Activated CD4-positive, alpha-beta T cell treated with anti-CD3 and anti-CD28 coated beads, Interleukin-2, amount 10 ng/mL, durations not matched to agents 24 days and 14 days (primary cell): ENCODE measurements around the gene IL4R. TPM values are rescaled to one million over a fixed set of nuclear protein-coding genes. Genes with fewer than 3 reads are reported as not detected.
"Not testable (repeated sequence)": the region's sequence is repeated elsewhere in the genome, so short reads cannot be mapped to it uniquely, and the experiment has no call there.

Experiments
- DNase-seq: peaks from one replicate; pipeline ENCODE4 v3.0.0; 2022
- H3K27ac Mint-ChIP-seq: one replicate; pipeline ENCODE4 v1.8.0; 2022; ENCODE audit warnings: mild to moderate bottlenecking, mixed read lengths
- H3K27me3 Mint-ChIP-seq: one replicate; pipeline ENCODE4 v1.8.0; 2022; ENCODE audit warnings: mixed read lengths
- H3K36me3 Mint-ChIP-seq: one replicate; pipeline ENCODE4 v1.8.0; 2022; ENCODE audit warnings: low read depth, mild to moderate bottlenecking, mixed read lengths
- H3K4me1 Mint-ChIP-seq: one replicate; pipeline ENCODE4 v1.8.0; 2021; ENCODE audit warnings: mixed read lengths
- H3K4me3 Mint-ChIP-seq: one replicate; pipeline ENCODE4 v1.8.0; 2022; ENCODE audit warnings: mild to moderate bottlenecking, moderate library complexity, mixed read lengths
- H3K9me3 Mint-ChIP-seq: one replicate; pipeline ENCODE4 v1.8.0; 2021; ENCODE audit warnings: mixed read lengths
- intact Hi-C: fragments of 100-400 bp; cut with micrococcal nuclease; formaldehyde crosslinking; loops from one replicate; pipeline ENCODE4 v1.15.1; 2023
- total RNA-seq: library from RNA; stranded (reverse); gene quantifications from 2 replicates; pipeline ENCODE4 v1.2.3, GENCODE V29; 2022

The IL4R gene
- total RNA-seq, 1 donor from 2014 or later: 375 TPM

DNA sequence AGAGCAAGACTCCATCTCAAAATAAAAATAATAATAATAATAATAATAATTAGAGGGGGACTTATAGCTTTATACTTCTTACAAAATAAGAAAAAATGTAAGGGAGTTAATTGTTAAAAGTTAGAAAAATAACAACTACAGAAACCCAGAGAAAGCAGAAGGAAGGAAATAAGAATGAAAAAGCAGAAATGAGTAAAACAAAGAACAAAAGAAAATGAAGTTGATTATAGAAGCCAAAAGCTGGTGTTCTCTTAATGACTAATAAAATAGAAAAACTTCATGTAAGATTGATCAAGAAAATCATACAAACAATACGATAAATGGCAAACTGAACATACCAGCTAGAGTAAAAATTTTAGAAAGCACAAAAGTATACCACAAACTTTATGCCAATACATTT is 38.4 kb upstream of the IL4R start:
- Mint-ChIP-seq H3K36me3 (peaks cover 7% of the 10 kb centered on the region), H3K4me3 (no peak overlapping the region), H3K9me3 (peaks cover 8% of the 10 kb centered on the region), H3K27ac (peak overlapping the region; percentile 70), H3K4me1 (peaks cover 45% of the 10 kb centered on the region), H3K27me3 (no peaks in the 10 kb centered on the region)
- intact Hi-C loops: loop anchor here (2.0 kb wide), 2 partner anchors 13 to 91 kb away; no protein-coding TSS in a partner anchor
- DNase-seq: no peak

DNA sequence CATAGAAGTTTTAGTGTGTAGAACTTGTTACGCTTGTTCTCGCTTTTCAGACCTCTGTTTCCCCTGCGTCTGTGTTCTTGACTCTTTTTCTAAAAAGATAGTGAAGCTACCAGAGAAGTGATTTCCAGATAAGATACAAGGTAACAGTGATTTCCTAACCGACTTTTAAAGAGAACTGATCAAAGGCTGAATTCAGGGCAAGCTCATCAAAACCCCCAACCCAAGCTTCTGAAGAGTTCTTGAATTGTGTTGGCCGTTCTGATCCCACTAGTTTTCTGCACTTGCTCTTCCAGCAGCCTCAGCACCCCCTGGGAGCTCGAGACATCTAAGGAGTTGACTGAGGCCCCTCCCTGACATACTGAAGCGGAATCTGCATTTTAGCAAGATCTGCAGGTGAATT is 32.5 kb upstream of the IL4R start:
- intact Hi-C loops: no loop called here
- peak overlapping the region; percentile 88 for H3K27ac Mint-ChIP-seq
- H3K27me3 Mint-ChIP-seq: no peaks in the 10 kb centered on the region
- peak; percentile 65 for DNase-seq
- peaks cover 16% of the 10 kb centered on the region for H3K36me3 Mint-ChIP-seq
- peak overlapping the region; percentile 63 for H3K4me3 Mint-ChIP-seq
- peaks cover 51% of the 10 kb centered on the region for H3K4me1 Mint-ChIP-seq
- H3K9me3 Mint-ChIP-seq: no peaks in the 10 kb centered on the region

DNA sequence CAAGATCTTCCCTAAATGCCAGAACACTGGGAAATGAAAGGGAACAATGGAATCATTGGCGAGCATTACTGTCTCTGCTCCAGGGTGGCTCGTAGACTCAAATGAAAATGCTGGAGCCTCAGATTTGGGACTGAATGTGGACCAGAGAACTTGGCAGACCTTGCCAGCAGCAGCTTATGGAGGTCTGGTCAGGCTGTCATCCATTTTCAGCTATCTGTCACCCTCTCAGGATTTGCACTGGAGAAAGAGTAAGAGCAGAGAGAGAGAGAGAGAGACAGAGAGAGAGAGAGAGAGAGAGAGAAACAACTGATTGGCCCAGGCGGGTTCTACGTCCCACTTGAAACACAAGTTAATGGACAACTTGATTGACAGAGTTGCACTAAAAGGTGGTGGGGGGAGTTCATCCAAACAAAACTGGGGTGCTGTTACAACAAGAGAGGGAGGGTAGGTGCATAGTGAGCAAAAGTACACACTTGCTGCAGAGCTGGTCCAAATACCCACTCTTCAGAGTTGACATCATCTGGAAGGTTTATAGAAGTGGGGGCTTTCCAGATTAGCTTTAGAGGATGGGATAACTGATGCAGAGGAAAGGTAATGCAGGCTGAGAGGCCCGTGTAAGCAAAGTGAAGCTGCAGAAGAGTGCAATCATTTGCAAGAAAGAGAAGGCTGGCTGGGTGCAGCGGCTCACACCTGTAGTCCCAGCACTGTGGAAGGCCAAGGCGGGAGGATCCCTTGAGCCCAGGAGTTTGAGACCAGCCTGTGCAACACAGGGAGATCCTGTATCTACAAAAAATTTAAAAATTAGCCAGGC is 28.7 kb upstream of the IL4R start:
- Mint-ChIP-seq H3K36me3 (peaks cover 31% of the 10 kb centered on the region), H3K27me3 (no peaks in the 10 kb centered on the region), H3K9me3 (peaks cover 9% of the 10 kb centered on the region), H3K27ac (peak overlapping the region; percentile 84), H3K4me3 (peak overlapping the region; percentile 24), H3K4me1 (peaks cover 72% of the 10 kb centered on the region)
- DNase-seq: no peak
- intact Hi-C loops: no loop called here

DNA sequence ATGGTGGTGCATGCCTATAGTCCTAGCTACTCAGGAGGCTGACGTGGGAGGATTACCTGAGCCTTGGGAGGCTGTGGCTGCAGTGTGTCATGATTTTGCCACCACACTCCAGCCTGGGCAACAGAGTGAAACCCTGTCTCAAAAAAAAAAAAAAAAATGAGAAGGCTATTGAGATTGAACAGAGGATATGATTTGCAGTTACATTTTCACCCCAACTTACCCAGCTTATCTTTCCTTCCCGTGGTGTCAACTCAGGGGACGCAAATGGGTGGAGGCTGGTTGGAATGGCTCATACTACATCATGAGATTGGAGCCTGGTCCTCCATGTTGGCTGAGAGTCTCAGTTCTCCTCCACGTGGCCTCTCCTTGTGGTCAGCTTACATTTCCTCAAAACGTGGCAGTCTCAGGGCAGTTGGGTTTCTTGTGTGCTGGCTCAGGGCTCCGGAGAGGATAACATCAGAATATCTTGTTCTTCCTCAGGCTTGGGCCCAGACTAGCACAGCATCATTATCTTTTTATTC is 28.0 kb upstream of the IL4R start:
- Mint-ChIP-seq H3K36me3 (peaks cover 31% of the 10 kb centered on the region), H3K9me3 (peaks cover 9% of the 10 kb centered on the region), H3K4me3 (peak overlapping the region; percentile 24), H3K27ac (peak overlapping the region; percentile 84), H3K27me3 (no peaks in the 10 kb centered on the region), H3K4me1 (peaks cover 79% of the 10 kb centered on the region)
- intact Hi-C loops: no loop called here
- no peak for DNase-seq

DNA sequence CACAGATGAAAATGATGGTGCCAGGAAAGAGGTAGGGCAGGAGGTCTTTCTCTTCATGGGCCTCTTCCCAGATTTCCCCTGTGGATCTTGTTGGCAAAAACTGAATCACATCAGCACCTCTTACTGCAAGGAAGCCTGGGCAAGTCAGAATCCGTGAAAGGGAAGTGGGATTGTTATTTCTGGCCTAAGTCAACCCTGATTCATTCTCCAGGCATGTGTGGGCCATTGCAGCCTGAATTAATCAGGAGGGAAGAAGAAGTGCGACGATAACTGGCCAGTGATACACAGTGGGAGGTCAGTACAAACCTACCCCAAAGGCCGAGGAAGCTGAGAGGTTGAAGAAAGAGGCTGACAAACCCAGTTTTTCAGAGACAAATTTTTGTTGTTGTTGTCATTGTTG is 27.3 kb upstream of the IL4R start:
- Mint-ChIP-seq H3K9me3 (peaks cover 9% of the 10 kb centered on the region), H3K4me1 (peaks cover 77% of the 10 kb centered on the region), H3K36me3 (peaks cover 28% of the 10 kb centered on the region), H3K4me3 (no peak overlapping the region), H3K27me3 (no peaks in the 10 kb centered on the region), H3K27ac (peak overlapping the region; percentile 84)
- no peak for DNase-seq
- intact Hi-C loops: no loop called here

DNA sequence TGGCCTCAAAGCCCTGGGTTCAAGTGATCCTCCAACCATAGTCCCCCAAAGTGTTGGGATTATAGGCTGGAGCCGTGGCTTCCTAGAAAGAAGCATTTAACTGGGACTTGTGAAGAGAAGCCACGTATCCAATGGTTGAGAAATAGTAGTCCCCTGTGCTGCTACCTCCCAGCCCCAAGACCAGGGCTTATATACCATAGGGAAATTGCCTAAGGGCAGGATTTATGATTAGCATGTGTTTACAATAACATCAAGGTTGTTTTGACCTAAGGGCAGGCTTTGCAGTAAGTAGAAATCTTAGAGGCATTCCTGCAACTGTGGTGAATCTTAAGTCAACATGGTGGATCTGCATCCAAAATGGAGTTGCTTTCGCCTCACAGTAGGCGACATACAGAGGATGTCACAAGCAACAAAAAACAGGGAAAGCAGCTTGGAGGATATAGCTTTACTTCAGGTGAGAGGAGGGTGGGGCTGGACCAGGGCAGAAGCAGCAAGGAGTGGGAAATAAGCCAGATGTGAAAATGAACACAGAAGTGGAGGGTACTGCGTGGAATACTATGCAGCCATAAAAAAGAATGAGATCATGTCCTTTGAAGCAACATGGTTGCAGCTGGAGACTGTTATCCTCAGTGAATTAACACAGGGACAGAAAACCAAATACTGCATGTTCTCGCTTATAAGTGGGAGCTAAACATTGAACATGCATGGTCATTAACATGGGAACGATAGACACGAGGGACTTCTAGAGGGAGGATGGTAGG is 26.5 kb upstream of the IL4R start:
- Mint-ChIP-seq H3K4me1 (peaks cover 73% of the 10 kb centered on the region), H3K4me3 (no peak overlapping the region), H3K27me3 (no peaks in the 10 kb centered on the region), H3K27ac (no peak overlapping the region), H3K36me3 (peaks cover 28% of the 10 kb centered on the region), H3K9me3 (peaks cover 9% of the 10 kb centered on the region)
- intact Hi-C loops: no loop called here
- no peak for DNase-seq

DNA sequence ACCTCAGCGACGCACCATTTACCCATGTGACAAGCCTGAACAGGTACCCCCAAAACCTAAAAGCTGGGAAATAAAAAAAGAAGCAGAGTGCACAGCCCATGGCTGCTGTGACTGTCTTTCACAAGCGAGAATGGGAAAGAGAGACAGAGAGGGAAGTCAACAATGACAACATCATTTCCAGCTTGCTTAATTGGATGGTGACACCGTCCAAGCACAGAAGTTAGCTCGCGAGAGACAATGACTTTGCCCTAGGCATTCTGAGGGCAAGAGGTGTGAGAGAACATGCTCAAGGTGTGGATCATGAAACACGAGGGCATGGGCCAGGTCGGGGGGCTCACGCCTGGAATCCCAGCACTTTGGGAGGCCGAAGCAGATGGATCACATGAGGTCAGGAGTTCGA is 25.9 kb upstream of the IL4R start:
- Mint-ChIP-seq H3K36me3 (peaks cover 25% of the 10 kb centered on the region), H3K27ac (peak overlapping the region; percentile 22), H3K4me3 (no peak overlapping the region), H3K4me1 (peaks cover 69% of the 10 kb centered on the region), H3K9me3 (peaks cover 9% of the 10 kb centered on the region), H3K27me3 (no peaks in the 10 kb centered on the region)
- DNase-seq: no peak
- intact Hi-C loops: loop anchor here (2.0 kb wide), 1 partner anchor 13 kb away; no protein-coding TSS in a partner anchor

DNA sequence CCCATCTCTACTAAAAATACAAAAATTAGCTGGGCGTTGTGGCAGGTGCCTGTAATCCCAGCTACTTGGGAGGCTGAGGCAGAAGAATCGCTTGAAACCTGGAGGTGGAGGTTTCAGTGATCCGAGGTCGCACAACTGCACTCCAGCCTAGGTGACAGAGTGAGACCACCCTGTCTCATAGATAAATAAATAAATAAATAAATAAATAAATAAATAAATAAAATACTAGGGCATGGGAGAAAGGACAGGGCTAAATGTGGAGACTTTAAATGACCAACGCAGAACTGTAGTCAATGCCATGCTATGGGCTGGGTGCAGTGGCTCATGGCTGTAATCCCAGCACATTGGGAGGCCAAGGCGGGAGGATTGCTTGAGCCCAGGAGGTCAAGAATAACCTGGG is 25.5 kb upstream of the IL4R start:
- not testable (repeated sequence) for H3K4me3 Mint-ChIP-seq, H3K27me3 Mint-ChIP-seq, DNase-seq, H3K27ac Mint-ChIP-seq, H3K9me3 Mint-ChIP-seq
- intact Hi-C loops: loop anchor here (2.0 kb wide), 1 partner anchor 14 kb away; no protein-coding TSS in a partner anchor
- H3K36me3 Mint-ChIP-seq: peaks cover 24% of the 10 kb centered on the region
- H3K4me1 Mint-ChIP-seq: peaks cover 64% of the 10 kb centered on the region

DNA sequence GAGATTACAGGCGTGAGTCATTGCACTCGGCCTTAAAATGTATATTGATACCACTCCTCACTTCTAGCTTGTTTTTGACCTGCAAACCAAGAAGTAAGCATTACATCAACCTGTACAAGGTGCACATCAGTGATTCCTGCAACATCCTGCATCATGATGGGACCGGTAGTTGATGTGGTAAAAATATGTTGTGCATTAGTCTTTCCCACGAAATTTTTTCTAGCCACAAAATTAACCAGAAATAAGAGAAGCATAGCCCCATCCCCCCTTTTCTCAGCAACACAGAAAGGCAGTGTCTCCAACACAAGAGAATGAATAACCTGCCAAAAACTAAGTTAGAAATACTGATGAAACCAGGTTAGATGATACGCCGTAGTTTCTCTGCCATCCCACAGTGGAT is 24.1 kb upstream of the IL4R start:
- H3K9me3 Mint-ChIP-seq: peaks cover 9% of the 10 kb centered on the region
- peak; percentile 73 for DNase-seq
- peak overlapping the region; percentile 63 for H3K4me3 Mint-ChIP-seq
- intact Hi-C loops: loop anchor here (2.0 kb wide), 1 partner anchor 15 kb away; no protein-coding TSS in a partner anchor
- H3K27ac Mint-ChIP-seq: peak overlapping the region; percentile 87
- peaks cover 52% of the 10 kb centered on the region for H3K4me1 Mint-ChIP-seq
- H3K27me3 Mint-ChIP-seq: no peaks in the 10 kb centered on the region
- peaks cover 24% of the 10 kb centered on the region for H3K36me3 Mint-ChIP-seq

DNA sequence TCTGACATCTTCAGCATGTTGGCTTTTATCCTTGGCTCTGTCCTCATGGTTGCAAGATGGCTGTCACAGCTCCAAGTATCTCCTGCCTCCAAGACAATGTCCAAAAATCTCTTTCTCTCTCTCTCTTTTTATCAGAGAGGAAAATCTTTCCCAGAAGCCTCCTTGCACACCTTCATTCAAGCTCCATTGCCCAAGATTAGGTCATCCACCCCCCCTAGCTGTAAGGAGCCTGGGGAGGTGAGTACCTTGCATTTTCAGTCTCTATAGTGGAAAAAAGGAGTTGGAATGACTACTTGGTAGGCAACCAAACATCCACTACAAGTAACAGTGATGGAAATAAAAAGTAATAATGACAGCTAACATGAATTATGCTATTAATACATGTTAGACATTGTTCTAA is 23.2 kb upstream of the IL4R start:
- Mint-ChIP-seq H3K9me3 (peaks cover 9% of the 10 kb centered on the region), H3K4me3 (peak overlapping the region; percentile 63), H3K27me3 (no peaks in the 10 kb centered on the region), H3K36me3 (peaks cover 20% of the 10 kb centered on the region), H3K4me1 (peaks cover 44% of the 10 kb centered on the region), H3K27ac (peak overlapping the region; percentile 87)
- no peak for DNase-seq
- intact Hi-C loops: no loop called here

DNA sequence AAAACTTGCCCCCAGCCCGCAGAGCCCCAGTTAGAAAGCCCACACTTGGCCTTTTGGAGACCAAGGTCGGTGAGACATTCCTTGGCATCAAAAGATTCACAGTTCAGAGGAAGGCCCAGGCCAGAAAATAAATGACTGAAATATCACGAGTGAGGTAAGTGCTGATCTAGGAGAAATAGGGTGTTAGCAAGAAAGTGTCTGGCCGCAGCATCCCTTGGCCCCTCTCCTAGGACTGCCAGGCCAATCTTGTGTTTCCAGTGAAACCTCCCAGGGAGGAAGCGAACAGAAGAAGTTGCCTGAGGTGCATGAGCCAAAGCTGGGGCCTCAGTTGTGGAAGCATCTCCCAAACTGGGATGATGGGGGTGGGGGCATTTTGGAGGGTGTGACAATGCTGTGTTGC is 22.7 kb upstream of the IL4R start:
- Mint-ChIP-seq H3K27ac (peak overlapping the region; percentile 87), H3K36me3 (peaks cover 16% of the 10 kb centered on the region), H3K9me3 (peaks cover 9% of the 10 kb centered on the region)

DNA sequence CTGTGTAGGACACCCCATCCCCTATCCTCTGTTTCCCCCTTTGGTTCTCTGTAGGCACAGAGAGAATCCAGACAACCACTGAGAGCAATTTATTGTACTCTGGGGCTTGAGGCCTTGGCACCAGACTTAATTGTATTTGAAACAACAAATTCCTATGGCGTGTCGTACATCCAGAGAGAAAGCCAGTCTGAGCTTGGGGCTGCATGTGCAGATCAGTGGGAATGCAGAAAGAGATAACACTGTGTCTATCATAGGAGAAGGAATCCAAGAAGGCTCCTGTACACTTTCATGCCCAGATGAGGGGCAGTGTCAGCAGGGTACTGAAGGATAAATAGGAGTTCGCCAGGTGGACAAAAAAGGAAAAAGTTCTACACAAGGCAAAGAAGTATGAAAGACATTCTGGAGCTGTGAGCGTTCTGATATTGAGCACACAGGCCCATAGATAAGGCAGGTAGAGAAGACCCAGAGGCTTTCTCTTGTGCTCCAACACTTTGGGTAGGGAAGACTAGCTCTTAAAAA is 22.0 kb upstream of the IL4R start:
- Mint-ChIP-seq H3K27ac (peak overlapping the region; percentile 59), H3K9me3 (peaks cover 9% of the 10 kb centered on the region), H3K36me3 (peaks cover 12% of the 10 kb centered on the region), H3K4me1 (peaks cover 41% of the 10 kb centered on the region), H3K4me3 (no peak overlapping the region), H3K27me3 (no peaks in the 10 kb centered on the region)
- intact Hi-C loops: no loop called here
- DNase-seq: no peak

More for the DNA sequence above, 22.7 kb upstream of the IL4R start:
- peaks cover 41% of the 10 kb centered on the region for H3K4me1 Mint-ChIP-seq
- intact Hi-C loops: no loop called here
- H3K4me3 Mint-ChIP-seq: no peak overlapping the region
- no peaks in the 10 kb centered on the region for H3K27me3 Mint-ChIP-seq
- no peak for DNase-seq

DNA sequence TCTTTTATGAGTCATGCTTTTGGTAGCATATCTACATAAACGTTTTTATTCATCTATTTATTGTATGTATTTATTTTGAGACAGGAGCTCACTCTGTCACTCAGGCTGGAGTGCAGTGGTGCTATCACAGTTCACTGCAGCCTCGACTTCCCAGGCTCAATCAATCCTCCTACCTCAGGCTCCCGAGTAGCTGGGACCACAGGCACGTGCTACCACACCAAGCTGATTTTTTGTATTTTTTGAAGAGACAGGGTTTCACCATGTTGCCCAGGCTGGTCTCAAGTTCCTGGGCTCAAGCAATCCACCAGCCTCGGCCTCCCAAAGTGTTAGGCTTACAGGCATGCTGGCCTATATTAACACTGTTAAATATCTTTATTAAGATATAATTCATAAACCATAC is 20.4 kb upstream of the IL4R start:
- intact Hi-C loops: no loop called here

DNA sequence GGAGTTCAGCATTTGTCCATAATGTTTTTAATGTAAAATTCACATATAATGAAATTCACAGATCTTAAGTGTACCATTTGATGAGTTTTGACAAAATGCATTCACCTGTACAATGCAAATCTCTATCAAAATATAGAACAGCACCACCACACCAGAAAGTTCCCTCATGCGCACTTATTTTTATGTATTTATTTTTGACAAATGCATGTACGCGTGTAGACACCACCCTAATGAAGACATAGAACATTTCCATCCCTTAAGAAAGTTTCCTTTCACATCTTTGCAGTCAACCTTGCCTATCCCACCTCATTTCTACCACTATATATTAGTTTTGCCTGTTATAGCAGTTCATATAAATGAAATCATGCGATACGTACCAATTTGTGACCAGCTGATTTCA is 15.6 kb upstream of the IL4R start:
- Mint-ChIP-seq H3K4me1 (peaks cover 13% of the 10 kb centered on the region), H3K36me3 (no peaks in the 10 kb centered on the region), H3K27me3 (no peaks in the 10 kb centered on the region), H3K4me3 (no peak overlapping the region), H3K27ac (no peak overlapping the region), H3K9me3 (no peaks in the 10 kb centered on the region)
- intact Hi-C loops: no loop called here
- no peak for DNase-seq

More for the DNA sequence above, 20.4 kb upstream of the IL4R start:
- Mint-ChIP-seq H3K27me3 (no peaks in the 10 kb centered on the region), H3K4me3 (no peak overlapping the region), H3K4me1 (peaks cover 34% of the 10 kb centered on the region), H3K36me3 (peaks cover 1% of the 10 kb centered on the region), H3K27ac (no peak overlapping the region), H3K9me3 (no peaks in the 10 kb centered on the region)
- DNase-seq: no peak
